Neural cell (in vitro differentiated cells): ENCODE measurements around the gene BRDT. TPM values are rescaled to one million over a fixed set of nuclear protein-coding genes. Genes with fewer than 3 reads are reported as not detected.

Source experiments
- H2AFZ ChIP-seq: fragments of 200-600, 300-800 bp; sonication (generic), shearing (Covaris generic); 2 replicates; pipeline ENCODE4 v1.6.0; 2014; ENCODE audit warnings: low read depth, mild to moderate bottlenecking, antibody characterized with exemption, low read length, moderate library complexity
- H3F3A ChIP-seq: fragments of 200-600 bp; shearing (Covaris generic); 2 replicates; pipeline ENCODE4 v1.6.1; 2016; ENCODE audit warnings: mild to moderate bottlenecking, moderate library complexity, mixed read lengths, antibody characterized with exemption, low read length; ENCODE audit not compliant: insufficient read depth, poor library complexity, severe bottlenecking
- H3K27ac ChIP-seq: fragments of 200-600, 300-800 bp; sonication (generic), shearing (Covaris generic); 2 replicates; pipeline ENCODE4 v1.5.1; 2014; ENCODE audit warnings: mild to moderate bottlenecking, low read length, moderate library complexity
- H3K27me3 ChIP-seq: fragments of 300-800, 200-600 bp; sonication (generic), shearing (Covaris generic); 2 replicates; pipeline ENCODE4 v1.6.0; 2014; ENCODE audit warnings: mild to moderate bottlenecking, low read depth, low read length, moderate library complexity; ENCODE audit not compliant: insufficient read depth
- H3K36me3 ChIP-seq: fragments of 300-800, 200-600 bp; sonication (generic), shearing (Covaris generic); 2 replicates; pipeline ENCODE4 v1.5.1; 2014; ENCODE audit warnings: mild to moderate bottlenecking, antibody characterized with exemption, low read length, moderate library complexity; ENCODE audit not compliant: insufficient read depth
- H3K4me2 ChIP-seq: fragments of 300-800, 200-600 bp; sonication (generic), shearing (Covaris generic); 2 replicates; pipeline ENCODE4 v1.6.0; 2014; ENCODE audit warnings: mild to moderate bottlenecking, low read length
- H3K4me3 ChIP-seq: fragments of 300-800, 200-600 bp; sonication (generic), shearing (Covaris generic); 2 replicates; pipeline ENCODE4 v1.5.1; 2014; ENCODE audit warnings: mild to moderate bottlenecking, low read length, moderate library complexity
- H3K79me2 ChIP-seq: fragments of 200-600 bp; shearing (Covaris generic); replicated peaks from 2 replicates; pipeline ENCODE4 v1.6.0; 2014; ENCODE audit warnings: mild to moderate bottlenecking, low read length, moderate library complexity; ENCODE audit not compliant: insufficient read depth
- H3K9ac ChIP-seq: fragments of 300-800, 200-600 bp; sonication (generic), shearing (Covaris generic); 2 replicates; pipeline ENCODE4 v1.6.1; 2016; ENCODE audit warnings: mild to moderate bottlenecking, low read length, mixed read lengths
- H3K9me2 ChIP-seq: fragments of 200-600 bp; shearing (Covaris generic); 2 replicates; pipeline ENCODE4 v1.6.1; 2016; ENCODE audit warnings: mild to moderate bottlenecking, low read length, mixed read lengths; ENCODE audit not compliant: insufficient read depth
- H3K9me3 ChIP-seq: fragments of 200-600, 300-800 bp; sonication (generic), shearing (Covaris generic); 2 replicates; pipeline ENCODE4 v1.6.1; 2016; ENCODE audit warnings: mild to moderate bottlenecking, mixed run types, low read length, moderate library complexity, mixed read lengths
- H4K20me1 ChIP-seq: fragments of 200-600 bp; shearing (Covaris generic); 2 replicates; pipeline ENCODE4 v1.6.1; 2016; ENCODE audit warnings: mild to moderate bottlenecking, mixed run types; ENCODE audit not compliant: insufficient read depth
- EP300 ChIP-seq: fragments of 450-650 bp; conservative IDR thresholded peaks from 2 replicates; pipeline ENCODE4 v1.6.1; 2014; ENCODE audit warnings: antibody characterized with exemption, mild to moderate bottlenecking, moderate library complexity; ENCODE audit not compliant: poor library complexity, severe bottlenecking
- EZH2 ChIP-seq: fragments of 200-600, 300-800 bp; shearing (Covaris generic), sonication (generic); IDR thresholded peaks from 2 replicates; pipeline ENCODE4 v1.6.1; 2014; ENCODE audit warnings: antibody characterized with exemption, low read length, borderline replicate concordance, mild to moderate bottlenecking; ENCODE audit not compliant: insufficient read depth, poor library complexity, severe bottlenecking
- MXI1 ChIP-seq: fragments of 450-650 bp; conservative IDR thresholded peaks from 2 replicates; pipeline ENCODE4 v1.6.1; 2014; ENCODE audit warnings: antibody characterized with exemption, mild to moderate bottlenecking; ENCODE audit not compliant: poor library complexity, severe bottlenecking
- POLR2AphosphoS5 ChIP-seq: IDR thresholded peaks from 2 replicates; pipeline ENCODE4 v1.6.1; 2012
- RAD21 ChIP-seq: fragments of 450-650 bp; conservative IDR thresholded peaks from 2 replicates; pipeline ENCODE4 v1.6.1; 2014; ENCODE audit warnings: antibody characterized with exemption, mild to moderate bottlenecking, moderate library complexity
- SMC3 ChIP-seq: fragments of 450-650 bp; conservative IDR thresholded peaks from 2 replicates; pipeline ENCODE4 v1.6.1; 2014; ENCODE audit warnings: antibody characterized with exemption, mild to moderate bottlenecking, moderate library complexity; ENCODE audit not compliant: poor library complexity
- TAF1 ChIP-seq: IDR thresholded peaks from 2 replicates; pipeline ENCODE4 v1.6.1; 2012; ENCODE audit warnings: low read depth
- polyA plus RNA-seq: library from polyadenylated mRNA; depleted of rRNA; stranded (reverse); fragments of >200 nt; gene quantifications from 2 replicates; pipeline ENCODE4 v1.2.3, GENCODE V29; 2014
- TF ChIP-seq, protein P1 (sequence below): fragments of 450-650 bp; IDR thresholded peaks from 2 replicates; pipeline ENCODE4 v1.5.1; 2014; ENCODE audit warnings: antibody characterized with exemption, mild to moderate bottlenecking, moderate library complexity; ENCODE audit not compliant: poor library complexity, severe bottlenecking
- TF ChIP-seq, protein P2 (sequence below): IDR thresholded peaks from 2 replicates; pipeline ENCODE4 v1.6.1; 2012; ENCODE audit warnings: borderline replicate concordance

Gene BRDT
- polyA plus RNA-seq, 1 donor from 2014 or later = not detected

DNA sequence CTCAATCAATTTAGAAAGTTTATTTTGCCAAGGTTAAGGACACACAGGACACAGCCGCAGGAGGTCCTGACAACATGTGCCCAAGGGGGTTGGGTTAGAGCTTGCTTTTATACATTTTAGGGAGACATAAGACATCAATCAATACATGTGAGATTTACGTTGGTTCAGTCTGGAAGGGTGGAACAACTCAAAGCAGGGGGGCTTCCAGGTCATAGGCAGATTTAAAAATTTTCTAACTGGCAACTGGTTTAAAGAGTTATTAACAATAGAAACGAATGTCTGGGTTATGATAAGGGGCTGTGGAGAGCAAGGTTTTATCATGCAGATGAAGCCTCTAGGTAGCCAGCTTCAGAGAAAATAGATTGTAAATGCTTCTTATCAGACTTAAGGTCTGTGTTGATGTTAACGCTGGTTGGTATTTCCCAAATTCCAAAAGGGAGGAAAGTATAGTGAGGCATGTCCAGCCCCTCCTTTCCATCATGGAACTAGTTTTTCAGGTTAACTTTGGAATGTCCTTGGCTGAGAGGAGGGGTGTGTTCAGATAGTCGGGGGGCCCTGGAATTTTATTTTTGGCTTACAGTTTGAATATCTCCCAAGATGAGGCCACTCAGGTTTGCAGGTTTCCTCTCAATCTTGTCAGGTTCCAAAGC lies 32.3 kb upstream of the BRDT start:
- no peak overlapping the region for H3K4me2 ChIP-seq
- H3K27ac ChIP-seq = no peak overlapping the region
- H3K79me2 ChIP-seq = no peaks in the 10 kb centered on the region
- no peak overlapping the region for H2AFZ ChIP-seq
- no peaks in the 10 kb centered on the region for H3F3A ChIP-seq
- H3K36me3 ChIP-seq = no peaks in the 10 kb centered on the region
- no peaks in the 10 kb centered on the region for H3K9me3 ChIP-seq
- no peak overlapping the region for H3K4me3 ChIP-seq
- no peaks in the 10 kb centered on the region for H4K20me1 ChIP-seq
- H3K27me3 ChIP-seq = no peaks in the 10 kb centered on the region
- H3K9me2 ChIP-seq = no peaks in the 10 kb centered on the region
- H3K9ac ChIP-seq = no peak overlapping the region
- TF ChIP-seq TAF1 (no peak), EP300 (no peak), POLR2AphosphoS5 (no peak), EZH2 (no peak), MXI1 (no peak), RAD21 (no peak), SMC3 (no peak)
- TF ChIP-seq, protein P1, sequence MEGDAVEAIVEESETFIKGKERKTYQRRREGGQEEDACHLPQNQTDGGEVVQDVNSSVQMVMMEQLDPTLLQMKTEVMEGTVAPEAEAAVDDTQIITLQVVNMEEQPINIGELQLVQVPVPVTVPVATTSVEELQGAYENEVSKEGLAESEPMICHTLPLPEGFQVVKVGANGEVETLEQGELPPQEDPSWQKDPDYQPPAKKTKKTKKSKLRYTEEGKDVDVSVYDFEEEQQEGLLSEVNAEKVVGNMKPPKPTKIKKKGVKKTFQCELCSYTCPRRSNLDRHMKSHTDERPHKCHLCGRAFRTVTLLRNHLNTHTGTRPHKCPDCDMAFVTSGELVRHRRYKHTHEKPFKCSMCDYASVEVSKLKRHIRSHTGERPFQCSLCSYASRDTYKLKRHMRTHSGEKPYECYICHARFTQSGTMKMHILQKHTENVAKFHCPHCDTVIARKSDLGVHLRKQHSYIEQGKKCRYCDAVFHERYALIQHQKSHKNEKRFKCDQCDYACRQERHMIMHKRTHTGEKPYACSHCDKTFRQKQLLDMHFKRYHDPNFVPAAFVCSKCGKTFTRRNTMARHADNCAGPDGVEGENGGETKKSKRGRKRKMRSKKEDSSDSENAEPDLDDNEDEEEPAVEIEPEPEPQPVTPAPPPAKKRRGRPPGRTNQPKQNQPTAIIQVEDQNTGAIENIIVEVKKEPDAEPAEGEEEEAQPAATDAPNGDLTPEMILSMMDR = no peak
- TF ChIP-seq, protein P2, sequence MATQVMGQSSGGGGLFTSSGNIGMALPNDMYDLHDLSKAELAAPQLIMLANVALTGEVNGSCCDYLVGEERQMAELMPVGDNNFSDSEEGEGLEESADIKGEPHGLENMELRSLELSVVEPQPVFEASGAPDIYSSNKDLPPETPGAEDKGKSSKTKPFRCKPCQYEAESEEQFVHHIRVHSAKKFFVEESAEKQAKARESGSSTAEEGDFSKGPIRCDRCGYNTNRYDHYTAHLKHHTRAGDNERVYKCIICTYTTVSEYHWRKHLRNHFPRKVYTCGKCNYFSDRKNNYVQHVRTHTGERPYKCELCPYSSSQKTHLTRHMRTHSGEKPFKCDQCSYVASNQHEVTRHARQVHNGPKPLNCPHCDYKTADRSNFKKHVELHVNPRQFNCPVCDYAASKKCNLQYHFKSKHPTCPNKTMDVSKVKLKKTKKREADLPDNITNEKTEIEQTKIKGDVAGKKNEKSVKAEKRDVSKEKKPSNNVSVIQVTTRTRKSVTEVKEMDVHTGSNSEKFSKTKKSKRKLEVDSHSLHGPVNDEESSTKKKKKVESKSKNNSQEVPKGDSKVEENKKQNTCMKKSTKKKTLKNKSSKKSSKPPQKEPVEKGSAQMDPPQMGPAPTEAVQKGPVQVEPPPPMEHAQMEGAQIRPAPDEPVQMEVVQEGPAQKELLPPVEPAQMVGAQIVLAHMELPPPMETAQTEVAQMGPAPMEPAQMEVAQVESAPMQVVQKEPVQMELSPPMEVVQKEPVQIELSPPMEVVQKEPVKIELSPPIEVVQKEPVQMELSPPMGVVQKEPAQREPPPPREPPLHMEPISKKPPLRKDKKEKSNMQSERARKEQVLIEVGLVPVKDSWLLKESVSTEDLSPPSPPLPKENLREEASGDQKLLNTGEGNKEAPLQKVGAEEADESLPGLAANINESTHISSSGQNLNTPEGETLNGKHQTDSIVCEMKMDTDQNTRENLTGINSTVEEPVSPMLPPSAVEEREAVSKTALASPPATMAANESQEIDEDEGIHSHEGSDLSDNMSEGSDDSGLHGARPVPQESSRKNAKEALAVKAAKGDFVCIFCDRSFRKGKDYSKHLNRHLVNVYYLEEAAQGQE = no peak

DNA sequence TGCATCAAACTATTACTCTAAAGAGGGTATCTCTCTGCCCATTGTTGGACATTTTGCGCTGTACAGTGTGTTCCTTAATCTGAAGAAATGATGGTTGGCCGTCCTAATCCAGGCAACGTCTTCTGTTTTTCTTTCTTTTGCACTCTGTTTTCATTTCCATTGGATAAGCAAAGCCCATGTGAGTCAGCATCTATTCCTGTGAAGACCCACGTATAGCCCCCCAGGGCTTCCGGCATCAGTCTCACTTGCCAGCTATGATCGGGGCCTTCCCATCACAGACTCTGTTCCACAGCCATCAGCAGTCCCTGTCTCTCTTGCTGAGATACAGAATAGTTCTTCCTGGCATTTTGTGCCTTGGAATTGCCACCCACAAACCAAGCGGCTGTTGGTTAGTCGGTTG lies 29.2 kb upstream of the BRDT start:
- H3K79me2 ChIP-seq = no peaks in the 10 kb centered on the region
- no peak overlapping the region for H3K27ac ChIP-seq
- TF ChIP-seq RAD21 = no peak
- no peak for TF ChIP-seq EP300
- no peak for TF ChIP-seq TAF1
- no peak for TF ChIP-seq EZH2
- no peak for TF ChIP-seq SMC3
- TF ChIP-seq, protein P1 = no peak
- TF ChIP-seq POLR2AphosphoS5 = no peak
- TF ChIP-seq MXI1 = no peak
- TF ChIP-seq, protein P2 = no peak
- H3K4me2 ChIP-seq = no peak overlapping the region
- H3K36me3 ChIP-seq = no peaks in the 10 kb centered on the region
- H3F3A ChIP-seq = no peaks in the 10 kb centered on the region
- no peaks in the 10 kb centered on the region for H3K9me3 ChIP-seq
- no peak overlapping the region for H3K4me3 ChIP-seq
- no peak overlapping the region for H2AFZ ChIP-seq
- H3K9ac ChIP-seq = no peak overlapping the region
- no peaks in the 10 kb centered on the region for H3K9me2 ChIP-seq
- H4K20me1 ChIP-seq = no peaks in the 10 kb centered on the region
- H3K27me3 ChIP-seq = no peaks in the 10 kb centered on the region
